Ectodermal cell (in vitro differentiated cells): ENCODE data around the gene C2CD4D.

ENCODE experiments used
- H3K27ac ChIP-seq: 2 replicates; pipeline ENCODE4 v1.7.0; 2013; ENCODE audit warnings: mild to moderate bottlenecking, low read depth, low read length; ENCODE audit not compliant: insufficient read depth, poor library complexity, severe bottlenecking
- H3K27me3 ChIP-seq: 2 replicates; pipeline ENCODE4 v1.7.0; 2013; ENCODE audit warnings: mild to moderate bottlenecking, low read length; ENCODE audit not compliant: insufficient read depth, control insufficient read depth, poor library complexity, severe bottlenecking
- H3K36me3 ChIP-seq: one replicate; pipeline ENCODE4 v1.7.0; 2013; ENCODE audit warnings: low read length; ENCODE audit not compliant: control insufficient read depth, insufficient read depth
- H3K4me1 ChIP-seq: one replicate; pipeline ENCODE4 v1.7.0; 2013; ENCODE audit warnings: low read length; ENCODE audit not compliant: control insufficient read depth, insufficient read depth
- H3K4me3 ChIP-seq: 2 replicates; pipeline ENCODE4 v1.7.0; 2013; ENCODE audit warnings: low read depth, low read length, control low read depth; ENCODE audit not compliant: insufficient read depth
- H3K9me3 ChIP-seq: 2 replicates; pipeline ENCODE4 v1.7.0; 2013; ENCODE audit warnings: mild to moderate bottlenecking, low read length, moderate library complexity; ENCODE audit not compliant: control insufficient read depth
- WGBS, 2 experiments: methylation state at CpG; one replicate each; pipeline ENCODE4 v1.1.7; 2013; ENCODE audit warnings: missing lambda C conversion rate in 2 of 2; 5-methylcytosine and 5-hydroxymethylcytosine counted together

Gene C2CD4D

DNA sequence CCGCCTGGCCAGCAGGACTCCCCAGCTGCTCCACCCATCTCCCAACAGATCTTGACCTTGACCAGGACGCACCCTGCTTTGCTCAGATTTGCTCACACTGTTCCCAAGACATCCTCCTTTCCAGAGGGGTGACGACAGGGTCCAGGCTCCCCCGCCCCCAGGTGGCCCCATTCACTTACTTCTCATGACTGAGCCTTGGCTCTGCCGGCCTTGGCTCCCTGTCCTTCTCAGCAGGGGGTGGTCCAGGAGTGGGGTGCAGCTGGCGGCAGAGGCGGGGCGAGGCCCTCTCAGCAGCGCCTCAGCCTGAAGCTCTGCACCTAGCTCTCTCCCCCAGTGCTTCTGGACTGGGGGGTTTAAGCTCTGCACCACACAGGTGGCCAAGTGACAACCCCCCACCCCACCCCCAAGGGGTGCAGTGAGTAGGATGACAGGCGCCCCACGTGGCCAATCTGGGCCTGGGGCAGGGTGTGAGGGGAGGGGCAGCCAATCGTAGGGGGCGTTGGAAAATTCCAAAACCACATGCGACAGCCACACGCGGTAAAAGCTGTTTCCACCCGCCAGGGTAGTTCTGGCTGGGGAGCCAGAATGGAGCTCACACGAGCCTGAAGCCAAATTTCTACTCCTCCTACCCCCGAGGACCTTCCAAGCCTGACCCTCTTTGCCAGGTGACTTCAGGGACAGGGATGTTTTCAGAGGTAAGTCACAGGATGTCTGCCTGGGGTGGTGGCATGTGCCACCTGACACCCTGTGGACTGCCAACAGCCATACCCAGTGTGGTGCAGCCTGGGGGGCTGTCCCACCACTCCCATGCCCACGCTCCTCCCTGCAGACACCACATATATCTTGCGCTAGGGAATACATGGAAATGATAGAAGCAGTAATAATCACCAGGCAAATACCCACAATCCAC is 13.6 kb downstream of the C2CD4D start:
- H3K36me3 ChIP-seq = no peaks in the 10 kb centered on the region
- H3K27ac ChIP-seq = no peak overlapping the region
- peaks cover 41% of the 10 kb centered on the region for H3K4me1 ChIP-seq
- WGBS, 2 experiments = 55 to 57% methylated on average over 21 of the region's 21 CpGs
- H3K9me3 ChIP-seq = no peaks in the 10 kb centered on the region
- H3K4me3 ChIP-seq = no peak overlapping the region
- H3K27me3 ChIP-seq = no peaks in the 10 kb centered on the region

- H3K9me3 ChIP-seq = no peaks in the 10 kb centered on the region
- H3K27ac ChIP-seq = no peak overlapping the region
- no peaks in the 10 kb centered on the region for H3K36me3 ChIP-seq
- no peak overlapping the region for H3K4me3 ChIP-seq
- H3K27me3 ChIP-seq = no peaks in the 10 kb centered on the region
- 80% methylated on average over 9 of the region's 9 CpGs for WGBS, 2 experiments
- peaks cover 34% of the 10 kb centered on the region for H3K4me1 ChIP-seq
Observed at GRCh38 chr1:151825204-151825603, 14.4 kb downstream of the C2CD4D start.

- WGBS, 2 experiments = 85 to 86% methylated on average over 8 of the region's 8 CpGs
Observed at GRCh38 chr1:151823175-151823574, 16.4 kb downstream of the C2CD4D start.

DNA sequence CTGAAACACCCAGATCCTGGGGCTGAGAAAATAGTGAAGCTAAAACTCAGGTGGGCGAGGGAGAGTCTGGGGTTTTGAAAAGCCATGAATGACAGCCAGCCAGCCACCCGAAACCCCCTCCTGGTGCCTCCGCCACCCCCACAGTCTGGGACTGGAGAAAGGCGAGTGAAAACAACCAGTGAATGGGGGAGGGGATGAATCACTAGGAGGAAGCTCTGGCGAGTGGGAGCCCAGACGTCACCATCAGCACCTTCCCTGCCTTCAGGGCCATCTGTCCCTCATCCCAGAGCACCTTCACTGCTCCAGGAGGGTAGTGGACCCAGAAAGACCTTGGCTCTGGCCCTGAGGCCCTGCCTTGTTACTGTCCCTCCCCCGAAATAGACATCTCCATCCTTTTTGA is 17.2 kb downstream of the C2CD4D start:
- 58 to 63% methylated on average over 7 of the region's 7 CpGs for WGBS, 2 experiments
- peaks cover 13% of the 10 kb centered on the region for H3K4me1 ChIP-seq
- no peak overlapping the region for H3K27ac ChIP-seq
- H3K27me3 ChIP-seq = no peaks in the 10 kb centered on the region
- no peaks in the 10 kb centered on the region for H3K36me3 ChIP-seq
- H3K9me3 ChIP-seq = no peaks in the 10 kb centered on the region
- H3K4me3 ChIP-seq = no peak overlapping the region

More at GRCh38 chr1:151823175-151823574, 16.4 kb downstream of the C2CD4D start:
- Histone ChIP-seq H3K4me1 (peaks cover 17% of the 10 kb centered on the region), H3K4me3 (no peak overlapping the region), H3K9me3 (no peaks in the 10 kb centered on the region), H3K27ac (no peak overlapping the region), H3K36me3 (no peaks in the 10 kb centered on the region), H3K27me3 (no peaks in the 10 kb centered on the region)

- Histone ChIP-seq H3K9me3 (no peaks in the 10 kb centered on the region), H3K27me3 (no peaks in the 10 kb centered on the region), H3K4me1 (peaks cover 8% of the 10 kb centered on the region), H3K27ac (no peak overlapping the region), H3K4me3 (no peak overlapping the region), H3K36me3 (no peaks in the 10 kb centered on the region)
- WGBS, 2 experiments = 75 to 83% methylated on average over 2 of the region's 2 CpGs
Observed at GRCh38 chr1:151820940-151821339, 18.7 kb downstream of the C2CD4D start.

DNA sequence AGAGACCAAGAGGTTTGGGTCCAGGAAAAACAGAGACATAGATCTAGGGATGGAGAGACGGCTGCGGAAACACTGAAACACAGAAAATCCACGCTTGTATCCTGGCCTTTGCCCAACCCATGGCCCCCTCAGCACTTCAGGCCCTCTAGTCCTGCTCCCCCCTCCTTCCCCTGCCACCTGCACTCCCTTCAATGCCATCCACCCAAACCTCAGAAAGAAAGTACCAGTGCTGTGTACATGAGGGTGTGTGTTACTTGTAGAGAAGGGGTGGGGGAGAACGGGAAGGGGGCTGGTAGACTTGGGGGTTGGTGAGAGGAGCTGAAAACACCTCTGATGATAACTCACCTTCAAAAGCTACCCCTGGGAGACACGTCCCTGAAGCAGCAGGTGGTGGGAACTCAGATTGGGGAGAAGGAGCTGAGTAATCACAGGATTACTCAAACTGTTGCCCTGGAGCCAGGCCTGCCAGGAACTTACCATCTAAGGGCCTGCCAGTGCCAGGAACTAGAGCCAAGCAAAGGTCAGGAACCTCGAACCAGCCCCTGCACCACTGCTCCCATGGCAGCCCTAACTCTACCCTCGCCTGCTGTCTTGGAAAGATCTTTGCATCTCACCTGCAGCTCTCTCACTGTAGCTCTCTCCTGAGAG is 19.5 kb downstream of the C2CD4D start:
- H3K9me3 ChIP-seq = no peaks in the 10 kb centered on the region
- H3K27me3 ChIP-seq = no peaks in the 10 kb centered on the region
- H3K4me3 ChIP-seq = no peak overlapping the region
- peaks cover 7% of the 10 kb centered on the region for H3K4me1 ChIP-seq
- no peaks in the 10 kb centered on the region for H3K36me3 ChIP-seq
- WGBS, 2 experiments = 92% methylated on average over 7 of the region's 7 CpGs
- no peak overlapping the region for H3K27ac ChIP-seq

- H3K4me1 ChIP-seq = peaks cover 7% of the 10 kb centered on the region
- H3K27me3 ChIP-seq = no peaks in the 10 kb centered on the region
- no peaks in the 10 kb centered on the region for H3K36me3 ChIP-seq
- no peak overlapping the region for H3K4me3 ChIP-seq
- no peak overlapping the region for H3K27ac ChIP-seq
- WGBS, 2 experiments = 89 to 91% methylated on average over 12 of the region's 12 CpGs
- H3K9me3 ChIP-seq = no peaks in the 10 kb centered on the region
Observed at GRCh38 chr1:151819227-151819835, 20.3 kb downstream of the C2CD4D start.

GRCh38 chr1:151817353-151817730 is 22.3 kb downstream of the C2CD4D start:
- Histone ChIP-seq H3K27me3 (no peaks in the 10 kb centered on the region), H3K4me3 (no peak overlapping the region), H3K27ac (no peak overlapping the region), H3K9me3 (no peaks in the 10 kb centered on the region), H3K4me1 (peaks cover 3% of the 10 kb centered on the region), H3K36me3 (no peaks in the 10 kb centered on the region)
- whole genome bisulfite sequencing, 2 experiments = 84 to 89% methylated on average over 7 of the region's 7 CpGs

- H3K36me3 ChIP-seq = no peaks in the 10 kb centered on the region
- no peak overlapping the region for H3K27ac ChIP-seq
- no peaks in the 10 kb centered on the region for H3K4me1 ChIP-seq
- no peak overlapping the region for H3K4me3 ChIP-seq
- H3K9me3 ChIP-seq = no peaks in the 10 kb centered on the region
- WGBS, 2 experiments = 83 to 93% methylated on average over 20 to 26 of the region's 26 CpGs
- no peaks in the 10 kb centered on the region for H3K27me3 ChIP-seq
Observed at GRCh38 chr1:151816548-151817352, 22.9 kb downstream of the C2CD4D start.
